ENCODE results near the gene RASAL2.

DNA sequence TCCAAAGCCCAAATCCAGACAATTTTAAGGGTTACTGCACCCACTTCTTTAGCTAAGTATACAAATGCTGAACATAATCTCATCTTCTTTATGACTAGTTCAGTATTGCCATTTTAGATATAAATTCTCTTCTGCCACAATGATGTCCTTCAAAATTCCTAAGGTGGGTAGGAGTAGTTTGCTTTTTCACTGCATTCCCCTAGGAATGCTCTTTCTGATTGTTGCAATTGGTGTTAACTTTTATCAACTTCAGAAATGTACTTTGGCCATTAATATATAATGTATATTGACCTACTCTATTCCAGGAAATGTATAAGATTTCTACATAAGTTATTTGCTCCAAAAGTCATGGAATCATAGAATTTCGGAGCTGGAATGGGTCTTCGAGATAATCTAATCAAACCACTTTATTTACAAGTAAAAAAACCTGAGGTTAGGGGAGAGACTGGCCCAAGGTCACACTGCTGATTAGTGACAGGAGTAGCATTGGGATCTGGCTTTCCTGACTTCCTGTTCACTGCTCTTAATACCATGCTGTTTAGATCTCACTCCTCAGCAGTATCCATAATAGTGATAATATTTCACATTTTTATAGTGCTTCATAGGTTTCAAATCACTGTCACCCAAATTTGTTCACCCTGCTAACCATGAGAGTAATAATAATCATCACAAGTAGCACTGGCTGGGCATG lies 46.4 kb upstream of the RASAL2 start:
- TF ChIP-seq POLR2A (IDR thresholded peaks at IDR 0.05): no peak
- TF ChIP-seq CTCF (IDR thresholded peaks at IDR 0.05): no peak
- TF ChIP-seq EP300 (IDR thresholded peaks at IDR 0.05): no peak
